Spleen (tissue), 11 donors: Measurements from ENCODE around the gene SLC38A8. TPM values are rescaled to one million over a fixed set of nuclear protein-coding genes. Genes with fewer than 3 reads are reported as not detected.
A peak's percentile ranks its signal among the peaks of the same experiment; 100 is the strongest.

Experiments
- DNase-seq: peaks from one replicate; pipeline ENCODE4 v3.0.0-alpha.2; 2020
- H3K27ac ChIP-seq, 8 donors: fragments of 200-600 bp; sonication (generic) in 7 of 8; 1 replicate in 4 of 8; 2 replicates in 4 of 8; pipeline versions ENCODE4 v1.5.0 to v1.8.0; 2016 to 2021; ENCODE audit warnings: inconsistent platforms in 4 of 8, mild to moderate bottlenecking in 4 of 8, moderate library complexity in 1 of 8
- H3K27me3 ChIP-seq, 7 donors: fragments of 200-600 bp; sonication (generic) in 6 of 7; replicated peaks in 1 of 7; 1 replicate in 4 of 7; 2 replicates in 3 of 7; pipeline versions ENCODE4 v1.5.0 to v1.8.0; 2016 to 2021; ENCODE audit warnings: inconsistent platforms in 3 of 7, mild to moderate bottlenecking in 1 of 7
- H3K36me3 ChIP-seq, 6 donors: fragments of 200-600 bp; sonication (generic) in 5 of 6; 1 replicate in 4 of 6; 2 replicates in 2 of 6; pipeline versions ENCODE4 v1.5.0 to v1.8.0; 2016 to 2021; ENCODE audit warnings: inconsistent platforms in 2 of 6
- H3K4me1 ChIP-seq, 6 donors: fragments of 200-600 bp; sonication (generic) in 5 of 6; 1 replicate in 3 of 6; 2 replicates in 3 of 6; pipeline versions ENCODE4 v1.5.0 to v1.8.0; 2016 to 2021; ENCODE audit warnings: inconsistent platforms in 3 of 6
- H3K4me3 ChIP-seq, 8 donors: fragments of 200-600 bp; sonication (generic) in 7 of 8; 1 replicate in 4 of 8; 2 replicates in 4 of 8; pipeline versions ENCODE4 v1.5.0 to v1.8.0; 2016 to 2021; ENCODE audit warnings: inconsistent platforms in 4 of 8, mild to moderate bottlenecking in 4 of 8, moderate library complexity in 2 of 8
- H3K9me3 ChIP-seq, 8 donors: fragments of 200-600 bp; sonication (generic) in 7 of 8; 1 replicate in 4 of 8; 2 replicates in 4 of 8; pipeline versions ENCODE4 v1.5.0 to v1.8.0; 2016 to 2021; ENCODE audit warnings: inconsistent platforms in 4 of 8
- POLR2A ChIP-seq, 3 donors: fragments of 450-650 bp; IDR thresholded peaks; one replicate each; pipeline ENCODE4 v1.5.1; 2017; ENCODE audit warnings: antibody characterized with exemption in 3 of 3, mild to moderate bottlenecking in 1 of 3
- POLR2AphosphoS5 ChIP-seq, 3 donors: sonication (generic); formaldehyde crosslinking; IDR thresholded peaks; one replicate each; pipeline ENCODE4 v1.5.1; 2017; ENCODE audit warnings: antibody characterized with exemption in 3 of 3
- WGBS, 5 donors: extraction: QIAGEN DNeasy Blood & Tissue Kit in 3 of 5; methylation state at CpG; one replicate each; pipeline versions ENCODE4 v1.1.5 to v1.1.7; 2013 to 2018; 5-methylcytosine and 5-hydroxymethylcytosine counted together
- intact Hi-C: fragments of 100-400 bp; cut with DNase I; formaldehyde crosslinking; loops from one replicate; pipeline ENCODE4 v1.15.0; 2023; ENCODE audit warnings: low total_unique reads
- polyA plus RNA-seq, 3 donors: library from polyadenylated mRNA; stranded (reverse); fragments of 200-250 nt; gene quantifications; one replicate each; pipeline ENCODE4 v1.2.1, GENCODE V29; 2013
- total RNA-seq, 7 donors: library from RNA; depleted of rRNA in 3 of 7; stranded (reverse); fragments of >200 nt in 3 of 7; fragmentation: NEBNext Ultra II Directional in 4 of 7; extraction: Animal tissue kit (Norgen Biotek cat#: 25700) in 4 of 7; gene quantifications; one replicate each; pipeline versions ENCODE4 v1.1.0 to v1.2.1, GENCODE V29; 2016 to 2021
- TF ChIP-seq, protein P1 (sequence below), 11 experiments: fragments of 200-600 bp in 7 of 11; fragments of 450-650 bp in 4 of 11; sonication (generic) in 4 of 11; IDR thresholded peaks in 8 of 11; conservative IDR thresholded peaks in 3 of 11; 1 replicate in 7 of 11; 2 replicates in 4 of 11; pipeline versions ENCODE4 v1.4.0 to v1.8.0; 2016 to 2021; ENCODE audit warnings: antibody characterized with exemption in 11 of 11, inconsistent platforms in 4 of 11, mild to moderate bottlenecking in 1 of 11
- donor health status: healthy with polysubstance abuse.
- donor health status: DM: no; HTN: no; CAD: no; lungs with moderate emphysema.
- donor health status: DM: no; HTN: no; CAD: no.
- donor health status: Bipolar disorder and iron deficiency.
- donor health status: healthy.
- donor health status: DM: no; HTN: no; CAD: no.
- donor health status: DM: yes; HTN: yes; CAD: no.

SLC38A8 gene
- total and polyA plus RNA-seq, 10 donors = 0.37 TPM; not detected in 9

DNA sequence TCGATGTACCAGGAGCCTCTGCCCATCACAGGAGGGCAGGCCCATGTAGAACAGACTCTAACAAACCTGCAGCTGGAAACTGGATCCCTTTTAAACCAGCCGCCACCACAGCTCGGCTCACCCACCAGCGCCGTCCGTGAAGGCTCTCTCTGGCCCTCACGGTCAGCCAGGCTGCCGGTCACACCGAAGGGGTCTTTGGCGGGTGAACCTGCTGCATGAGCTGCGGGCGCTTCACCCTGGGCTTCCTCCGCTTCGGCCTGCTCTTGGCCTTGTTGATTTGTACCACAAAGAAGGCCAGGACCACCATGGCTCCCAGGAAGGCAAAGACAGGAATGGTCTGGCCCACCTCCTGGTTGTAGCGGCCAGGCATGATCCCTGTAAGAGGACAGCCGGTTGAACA, 11.7 kb upstream of the SLC38A8 start:
- intact Hi-C loops = no loop called here
- Histone ChIP-seq H3K4me3 (no peak overlapping the region), H3K9me3 (no peaks in the 10 kb centered on the region), H3K27ac (no peak overlapping the region), H3K4me1 (no peaks in the 10 kb centered on the region), H3K27me3 (no peaks in the 10 kb centered on the region), H3K36me3 (peaks cover 2 to 100% (median 85%) of the 10 kb centered on the region in 6 donors)
- 89 to 98% (median 96%) methylated on average over 9 to 16 of the region's 16 CpGs for WGBS, 5 donors
- TF ChIP-seq POLR2AphosphoS5 (IDR thresholded peaks at IDR 0.05) = peak in 1 of 3 donors; percentile 53
- TF ChIP-seq, protein P1, sequence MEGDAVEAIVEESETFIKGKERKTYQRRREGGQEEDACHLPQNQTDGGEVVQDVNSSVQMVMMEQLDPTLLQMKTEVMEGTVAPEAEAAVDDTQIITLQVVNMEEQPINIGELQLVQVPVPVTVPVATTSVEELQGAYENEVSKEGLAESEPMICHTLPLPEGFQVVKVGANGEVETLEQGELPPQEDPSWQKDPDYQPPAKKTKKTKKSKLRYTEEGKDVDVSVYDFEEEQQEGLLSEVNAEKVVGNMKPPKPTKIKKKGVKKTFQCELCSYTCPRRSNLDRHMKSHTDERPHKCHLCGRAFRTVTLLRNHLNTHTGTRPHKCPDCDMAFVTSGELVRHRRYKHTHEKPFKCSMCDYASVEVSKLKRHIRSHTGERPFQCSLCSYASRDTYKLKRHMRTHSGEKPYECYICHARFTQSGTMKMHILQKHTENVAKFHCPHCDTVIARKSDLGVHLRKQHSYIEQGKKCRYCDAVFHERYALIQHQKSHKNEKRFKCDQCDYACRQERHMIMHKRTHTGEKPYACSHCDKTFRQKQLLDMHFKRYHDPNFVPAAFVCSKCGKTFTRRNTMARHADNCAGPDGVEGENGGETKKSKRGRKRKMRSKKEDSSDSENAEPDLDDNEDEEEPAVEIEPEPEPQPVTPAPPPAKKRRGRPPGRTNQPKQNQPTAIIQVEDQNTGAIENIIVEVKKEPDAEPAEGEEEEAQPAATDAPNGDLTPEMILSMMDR (IDR thresholded peaks at IDR 0.05 in 8 of 11, conservative IDR thresholded peaks at IDR 0.05 in 3 of 11) = no peak
- TF ChIP-seq POLR2A (IDR thresholded peaks at IDR 0.05) = no peak
- DNase-seq = peak; percentile 56

DNA sequence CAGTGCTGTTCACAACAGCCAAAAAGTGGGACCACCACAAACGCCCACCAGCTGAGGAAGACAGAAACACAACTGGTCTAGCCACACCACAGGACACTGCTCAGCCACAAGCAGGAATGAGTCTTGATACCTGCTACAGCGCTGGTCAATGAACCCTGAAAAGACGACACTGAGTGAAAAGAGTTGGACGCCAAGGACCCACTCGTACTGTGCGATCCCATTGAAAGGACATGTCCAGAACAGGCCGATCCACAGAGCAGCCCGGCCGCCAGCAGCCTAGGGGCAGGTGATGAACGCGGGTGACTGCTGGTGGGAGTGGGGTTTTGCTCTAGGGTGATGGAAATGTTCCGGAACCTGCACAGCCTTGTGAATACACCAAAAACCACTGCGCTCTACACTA, 10.6 kb upstream of the SLC38A8 start:
- Histone ChIP-seq H3K4me1 (no peaks in the 10 kb centered on the region), H3K4me3 (no peak overlapping the region), H3K27ac (no peak overlapping the region), H3K36me3 (peaks cover 2 to 100% (median 81%) of the 10 kb centered on the region in 6 donors), H3K27me3 (no peaks in the 10 kb centered on the region), H3K9me3 (no peaks in the 10 kb centered on the region)
- TF ChIP-seq POLR2A (IDR thresholded peaks at IDR 0.05) = no peak
- TF ChIP-seq, protein P1 (IDR thresholded peaks at IDR 0.05 in 8 of 11, conservative IDR thresholded peaks at IDR 0.05 in 3 of 11) = no peak
- TF ChIP-seq POLR2AphosphoS5 (IDR thresholded peaks at IDR 0.05) = no peak
- intact Hi-C loops = no loop called here
- DNase-seq = peak; percentile 51
- 93 to 97% (median 94%) methylated on average over 13 of the region's 13 CpGs for WGBS, 5 donors

DNA sequence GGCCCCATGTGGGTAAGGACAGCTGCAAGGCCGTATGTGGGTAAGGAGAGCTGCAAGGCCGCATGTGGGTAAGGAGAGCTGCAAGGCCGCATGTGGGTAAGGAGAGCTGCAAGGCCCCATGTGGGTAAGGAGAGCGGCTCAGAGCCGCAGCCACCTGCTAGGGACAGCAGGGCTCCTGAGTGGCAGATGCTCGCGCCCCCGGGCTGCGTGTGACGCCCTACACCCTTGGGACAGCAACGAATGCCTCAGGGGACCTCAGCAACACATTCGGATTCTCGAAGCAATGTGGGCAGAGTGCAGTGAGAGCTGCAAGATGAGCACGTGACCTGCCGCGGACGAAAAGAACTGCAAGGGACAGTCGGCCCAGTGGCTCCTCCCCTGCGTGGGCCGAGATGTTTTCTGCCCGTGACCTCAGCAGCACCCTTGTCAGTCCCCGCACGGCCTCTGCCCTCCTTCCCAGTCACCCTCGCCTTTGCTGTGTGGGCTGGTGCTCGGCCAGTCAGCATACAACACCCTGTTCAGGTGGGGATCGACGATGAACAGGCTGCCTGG, 9.6 kb upstream of the SLC38A8 start:
- no peak for TF ChIP-seq POLR2AphosphoS5 (IDR thresholded peaks at IDR 0.05)
- TF ChIP-seq, protein P1 (IDR thresholded peaks at IDR 0.05 in 8 of 11, conservative IDR thresholded peaks at IDR 0.05 in 3 of 11) = no peak
- H3K4me1 ChIP-seq = no peaks in the 10 kb centered on the region
- no peaks in the 10 kb centered on the region for H3K9me3 ChIP-seq
- no peak overlapping the region for H3K4me3 ChIP-seq
- H3K27me3 ChIP-seq = no peaks in the 10 kb centered on the region
- intact Hi-C loops = no loop called here
- no peak overlapping the region for H3K27ac ChIP-seq
- H3K36me3 ChIP-seq = peaks cover 0 to 100% (median 71%) of the 10 kb centered on the region in 6 donors
- WGBS, 5 donors = 92 to 95% (median 93%) methylated on average over 20 to 27 of the region's 27 CpGs
- DNase-seq = peak; percentile 69

DNA sequence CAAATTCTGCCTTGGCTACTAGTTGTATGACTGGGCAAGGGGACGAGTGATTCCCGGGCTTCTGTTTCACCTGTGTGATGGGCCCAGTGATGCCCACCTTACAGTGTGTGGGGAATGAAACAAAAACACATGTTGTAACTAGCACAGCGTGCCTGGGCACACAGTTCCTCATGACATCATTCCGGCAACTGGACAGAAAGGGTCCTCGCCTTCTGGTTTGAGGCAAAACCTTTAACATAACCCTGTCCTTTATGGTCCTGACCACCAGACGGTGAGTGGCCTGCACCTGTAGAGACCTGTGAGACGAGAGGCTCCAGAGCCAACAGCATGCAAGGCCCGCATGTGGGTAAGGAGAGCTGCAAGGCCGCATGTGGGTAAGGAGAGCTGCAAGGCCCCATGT, 7.7 kb upstream of the SLC38A8 start:
- peaks cover 0 to 85% (median 52%) of the 10 kb centered on the region in 6 donors for H3K36me3 ChIP-seq
- peak; percentile 60 for DNase-seq
- intact Hi-C loops = no loop called here

More for the DNA sequence above, 7.7 kb upstream of the SLC38A8 start:
- no peaks in the 10 kb centered on the region for H3K9me3 ChIP-seq
- H3K4me1 ChIP-seq = no peaks in the 10 kb centered on the region
- TF ChIP-seq, protein P1 (IDR thresholded peaks at IDR 0.05 in 8 of 11, conservative IDR thresholded peaks at IDR 0.05 in 3 of 11) = no peak
- no peak for TF ChIP-seq POLR2AphosphoS5 (IDR thresholded peaks at IDR 0.05)
- TF ChIP-seq POLR2A (IDR thresholded peaks at IDR 0.05) = no peak
- 84 to 97% (median 90%) methylated on average over 8 to 9 of the region's 9 CpGs for WGBS, 5 donors
- no peak overlapping the region for H3K27ac ChIP-seq
- H3K4me3 ChIP-seq = no peak overlapping the region
- H3K27me3 ChIP-seq = peaks cover 0 to 1% (median 0%) of the 10 kb centered on the region in 7 donors
